HG02938 (cell line): ENCODE results near the gene COPS6.

Experiments
- ATAC-seq: cut with Tn5 transposase; IDR thresholded peaks from one replicate; pipeline ENCODE4 v1.9.1; 2021; ENCODE audit warnings: mild to moderate bottlenecking, moderate library complexity; ENCODE audit not compliant: unreplicated experiment

Gene COPS6

GRCh38 chr7:100079024-100079560 lies 9.7 kb upstream of the COPS6 start:
- ATAC-seq, result no peak

GRCh38 chr7:100080907-100081534 lies 7.7 kb upstream of the COPS6 start:
- no peak for ATAC-seq

GRCh38 chr7:100081535-100082102 lies 7.2 kb upstream of the COPS6 start, which contains the start of gene ZNF3:
Gene ZNF3 (minus strand): TSS chr7:100081723. CDS start chr7:100077357, 4,366 bp downstream.
- peak; percentile 81 for ATAC-seq

GRCh38 chr7:100082978-100083377 lies 5.8 kb upstream of the COPS6 start:
- ATAC-seq, result no peak

- ATAC-seq, result no peak
These were observed 3.3 kb upstream of the COPS6 start for GRCh38 chr7:100085515-100085914.

- ATAC-seq, result no peak
These were observed 1.6 kb upstream of the COPS6 start for GRCh38 chr7:100087055-100087750.

GRCh38 chr7:100088095-100088620 lies 611 bp upstream of the COPS6 start:
- no peak for ATAC-seq

GRCh38 chr7:100089458-100090196 lies 858 bp downstream of the COPS6 start:
- no peak for ATAC-seq

GRCh38 chr7:100090527-100091410 lies 2.0 kb downstream of the COPS6 start:
- ATAC-seq, result no peak

GRCh38 chr7:100091411-100092181 lies 2.8 kb downstream of the COPS6 start:
- ATAC-seq, result no peak

GRCh38 chr7:100093054-100093453 lies 4.3 kb downstream of the COPS6 start:
- no peak for ATAC-seq

- ATAC-seq, result no peak
These were observed 4.7 kb downstream of the COPS6 start for GRCh38 chr7:100093498-100093897.

- no peak for ATAC-seq
These were observed 5.2 kb downstream of the COPS6 start for GRCh38 chr7:100093925-100094486.

GRCh38 chr7:100095289-100095688 lies 6.5 kb downstream of the COPS6 start:
- no peak for ATAC-seq

- ATAC-seq, result no peak
These were observed 6.9 kb downstream of the COPS6 start for GRCh38 chr7:100095704-100096103.

- ATAC-seq, result no peak
These were observed 10.1 kb downstream of the COPS6 start for GRCh38 chr7:100098913-100099312.

GRCh38 chr7:100099452-100099851 lies 10.7 kb downstream of the COPS6 start:
- ATAC-seq, result no peak

- ATAC-seq, result peak; percentile 47
These were observed 11.7 kb downstream of the COPS6 start for GRCh38 chr7:100100420-100101015.
